GM12878 (cell line): ENCODE data around the gene PPP1R2. TPM values are rescaled to one million over a fixed set of nuclear protein-coding genes. Genes with fewer than 3 reads are reported as not detected.

ENCODE experiments used
- ATAC-seq: fragments of 200-7000 bp; cut with Tn5 transposase; 3 replicates; pipeline ENCODE4 v1.9.1; 2020; ENCODE audit warnings: mild to moderate bottlenecking, moderate library complexity
- BruUV-seq: library from RNA; stranded (reverse); fragments of 400-500 nt; replicated peaks from 2 replicates; lab custom pipeline; 2021; lab: Mats Ljungman, UMichigan
- CTCF ChIA-PET: fragments of 300-600 bp; sonication (Branson Sonifier 250); formaldehyde crosslinking; extraction: SDS; loops from one replicate; lab custom pipeline; 2021; ENCODE audit warnings: inconsistent platforms; lab: Yijun Ruan, JAX
- POLR2A ChIA-PET: fragments of 350-600 bp; formaldehyde crosslinking; extraction: SDS; loops from one replicate; lab custom pipeline; 2021; ENCODE audit warnings: inconsistent platforms; lab: Charles Lee
- RAD21 ChIA-PET: fragments of 300-600 bp; sonication (Branson Sonifier 250); formaldehyde crosslinking; loops from one replicate; lab custom pipeline; 2023; ENCODE audit warnings: antibody characterized with exemption; ENCODE audit not compliant: unreplicated experiment; lab: Charles Lee
- SMC1A ChIA-PET: fragments of 300-600 bp; sonication (Branson Sonifier 250); formaldehyde crosslinking; loops from one replicate; lab custom pipeline; 2023; ENCODE audit not compliant: unreplicated experiment, uncharacterized antibody; lab: Charles Lee
- DNase-seq: peaks from one replicate; pipeline ENCODE4 v3.0.0-alpha.2; 2011; ENCODE audit warnings: low read depth, low spot score
- FAIRE-seq: peaks from 3 replicates; lab custom pipeline; 2011; peaks lifted over from hg19 to GRCh38; lab: Jason Lieb, UNC
- H2AFZ ChIP-seq: 2 replicates; pipeline ENCODE4 v1.6.0; 2011; ENCODE audit warnings: low read depth, low read length, control low read depth; ENCODE audit not compliant: control insufficient read depth
- H3K27ac ChIP-seq: 2 replicates; pipeline ENCODE4 v1.5.1; 2011; ENCODE audit warnings: control low read depth; ENCODE audit not compliant: control insufficient read depth, insufficient read depth
- H3K27me3 ChIP-seq, 2 experiments: replicated peaks in 1 of 2; 2 replicates each; pipeline versions ENCODE4 v1.6.0 to v1.6.1; 2011; ENCODE audit warnings: low read length in 1 of 2; ENCODE audit not compliant: control insufficient read depth in 2 of 2, insufficient read depth in 2 of 2
- H3K36me3 ChIP-seq, 2 experiments: 2 replicates each; pipeline ENCODE4 v1.5.1; 2011; ENCODE audit warnings: low read length in 1 of 2; ENCODE audit not compliant: control insufficient read depth in 2 of 2, insufficient read depth in 2 of 2
- H3K4me1 ChIP-seq: 2 replicates; pipeline ENCODE4 v1.6.1; 2011; ENCODE audit warnings: mild to moderate bottlenecking, low read length, moderate library complexity, mixed read lengths; ENCODE audit not compliant: control insufficient read depth, insufficient read depth
- H3K4me2 ChIP-seq: 2 replicates; pipeline ENCODE4 v1.6.0; 2011; ENCODE audit warnings: control low read depth; ENCODE audit not compliant: control insufficient read depth, insufficient read depth
- H3K4me3 ChIP-seq: fragments of 200-600 bp; sonication (generic); 2 replicates; pipeline ENCODE4 v1.5.1; 2016
- H3K79me2 ChIP-seq: 2 replicates; pipeline ENCODE4 v1.6.0; 2011; ENCODE audit warnings: low read length; ENCODE audit not compliant: control insufficient read depth, insufficient read depth
- H3K9ac ChIP-seq: 2 replicates; pipeline ENCODE4 v1.8.0; 2011; ENCODE audit warnings: low read length, control low read depth, mixed read lengths; ENCODE audit not compliant: control insufficient read depth, insufficient read depth
- H3K9me3 ChIP-seq: replicated peaks from 3 replicates; pipeline ENCODE4 v1.5.1; 2011; ENCODE audit warnings: mild to moderate bottlenecking, low read length; ENCODE audit not compliant: control insufficient read depth, insufficient read depth
- H4K20me1 ChIP-seq: 2 replicates; pipeline ENCODE4 v1.6.0; 2011; ENCODE audit not compliant: control insufficient read depth, insufficient read depth
- CHD1 ChIP-seq: IDR thresholded peaks from 2 replicates; pipeline ENCODE4 v1.6.1; 2012; ENCODE audit warnings: low read depth, low read length, improper control_type of control experiment
- CHD4 ChIP-seq: fragments of 200-600 bp; sonication (generic); IDR thresholded peaks from 2 replicates; pipeline ENCODE4 v1.6.1; 2016; ENCODE audit warnings: mild to moderate bottlenecking
- EGR1 ChIP-seq, 2 experiments: IDR thresholded peaks; 1 replicate in 1 of 2; 2 replicates in 1 of 2; pipeline ENCODE4 v1.6.1; 2011 to 2012; ENCODE audit warnings: low read depth in 2 of 2, low read length in 2 of 2, borderline replicate concordance in 1 of 2, mild to moderate bottlenecking in 1 of 2, moderate library complexity in 1 of 2
- EP300 ChIP-seq, 2 experiments: fragments of 150-350 bp in 1 of 2; IDR thresholded peaks; 2 replicates each; pipeline ENCODE4 v1.6.1; 2011 to 2012; ENCODE audit warnings: low read depth in 2 of 2, low read length in 2 of 2, borderline replicate concordance in 1 of 2, improper control_type of control experiment in 1 of 2, inconsistent platforms in 1 of 2; ENCODE audit not compliant: control insufficient read depth in 1 of 2
- HDAC2 ChIP-seq: fragments of 200-600 bp; sonication (generic); IDR thresholded peaks from 2 replicates; pipeline ENCODE4 v1.6.1; 2017
- HDGF ChIP-seq: fragments of 450-650 bp; IDR thresholded peaks from 2 replicates; pipeline ENCODE4 v1.6.1; 2016; ENCODE audit warnings: antibody characterized with exemption
- NR2C2 ChIP-seq: IDR thresholded peaks from 2 replicates; pipeline ENCODE4 v1.6.1; 2011; ENCODE audit warnings: borderline replicate concordance, low read depth; ENCODE audit not compliant: control insufficient read depth, insufficient read length
- POU2F2 ChIP-seq: IDR thresholded peaks from 3 replicates; pipeline ENCODE4 v1.6.1; 2011; ENCODE audit warnings: low read depth, mild to moderate bottlenecking, low read length, borderline replicate concordance
- TCF12 ChIP-seq: IDR thresholded peaks from 2 replicates; pipeline ENCODE4 v1.6.1; 2011; ENCODE audit warnings: low read depth, mild to moderate bottlenecking, low read length
- ZNF384 ChIP-seq: IDR thresholded peaks from 2 replicates; pipeline ENCODE4 v1.6.1; 2012; ENCODE audit warnings: low read depth, mild to moderate bottlenecking, low read length, improper control_type of control experiment, borderline replicate concordance
- WGBS: methylation state at CpG from one replicate; pipeline ENCODE4 v1.1.6; 2016; ENCODE audit warnings: low lambda C conversion rate; ENCODE audit not compliant: insufficient replicate concordance, insufficient coverage; ENCODE audit errors: missing lambda C conversion rate; 5-methylcytosine and 5-hydroxymethylcytosine counted together
- in situ Hi-C: fragments of 300-500 bp; cut with MboI; formaldehyde crosslinking; loops from 9 replicates; pipeline ENCODE4 v1.14.3; 2018; ENCODE audit warnings: mixed read lengths
- intact Hi-C: fragments of 100-400 bp; cut with micrococcal nuclease; formaldehyde crosslinking; loops from one replicate; pipeline ENCODE4 v1.14.2; 2022; ENCODE audit not compliant: unreplicated experiment
- polyA plus RNA-seq, 11 experiments: library from polyadenylated mRNA; depleted of rRNA in 4 of 11; unstranded in 6 of 11; stranded (reverse) in 5 of 11; fragments of >200 nt; fragmentation: Nextera tagmentation in 4 of 11; fragmentation: Illumina TruSeq in 1 of 11; extraction: Ambion mirVana in 4 of 11; extraction: Trizol in 1 of 11; gene quantifications; 1 replicate in 1 of 11; 2 replicates in 10 of 11; pipeline versions ENCODE4 v1.2.1 to v1.2.3, GENCODE V29; 2011 to 2016; ENCODE audit warnings: inconsistent platforms in 2 of 11, missing spikeins in 2 of 11, low read depth in 1 of 11
- total RNA-seq, 4 experiments: library from RNA; depleted of rRNA in 3 of 4; stranded (reverse); fragments of >200 nt in 3 of 4; fragmentation: Illumina TruSeq in 1 of 4; extraction: Trizol in 1 of 4; gene quantifications; 2 replicates each; pipeline versions ENCODE4 v1.2.1 to v1.2.3, GENCODE V29; 2013 to 2021
- TF ChIP-seq, protein P1 (sequence below): fragments of 150-350 bp; IDR thresholded peaks from 2 replicates; pipeline ENCODE4 v1.6.1; 2014; ENCODE audit warnings: mild to moderate bottlenecking, low read depth, low read length
- TF ChIP-seq, protein P2 (sequence below): fragments of 450-650 bp; IDR thresholded peaks from 2 replicates; pipeline ENCODE4 v1.6.1; 2017; ENCODE audit warnings: mild to moderate bottlenecking
- TF ChIP-seq, protein P3 (sequence below): fragments of 450-650 bp; formaldehyde crosslinking; IDR thresholded peaks from 2 replicates; pipeline ENCODE4 v1.4.0; 2022; ENCODE audit warnings: mild to moderate bottlenecking, moderate library complexity

Gene PPP1R2
- total and polyA plus RNA-seq, 10 of the 15 experiments (the other 5 are each of a cell fraction or from before 2014, with no cell fraction given): 10.5 to 116 (median 46.9) TPM

DNA sequence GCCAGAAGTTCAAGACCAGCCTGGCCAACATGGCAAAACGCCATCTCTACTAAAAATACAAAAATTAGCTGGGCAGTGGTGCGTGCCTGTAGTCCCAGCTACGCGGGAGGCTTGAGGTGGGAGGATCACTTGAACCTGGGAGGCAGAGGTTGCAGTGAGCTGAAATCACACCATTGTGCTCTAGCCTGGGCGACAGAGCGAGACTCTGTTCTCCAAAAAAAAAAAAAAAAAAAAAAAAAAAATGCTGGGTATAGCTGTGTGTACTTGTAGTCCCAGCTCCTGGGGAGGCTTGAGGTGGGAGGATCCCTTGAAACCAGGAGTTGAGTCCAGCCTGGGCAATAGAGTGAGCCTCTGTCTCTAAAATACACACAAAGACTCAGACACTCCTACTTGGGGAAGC is 32.0 kb downstream of the PPP1R2 start:
- Histone ChIP-seq H2AFZ (no peak overlapping the region), H3K27ac (no peak overlapping the region), H3K4me2 (no peak overlapping the region), H3K9ac (no peak overlapping the region), H3K4me3 (no peak overlapping the region), H3K27me3 (no peaks in the 10 kb centered on the region), H4K20me1 (no peaks in the 10 kb centered on the region), H3K9me3 (no peaks in the 10 kb centered on the region), H3K79me2 (no peaks in the 10 kb centered on the region), H3K4me1 (no peaks in the 10 kb centered on the region), H3K36me3 (peaks cover 0 to 15% of the 10 kb centered on the region in 2 experiments; a peak in 3 of 4 replicates)
- BruUV-seq: no TSS peak
- RAD21 ChIA-PET: interaction anchor here (0.6 to 2.1 kb wide), 4 partner anchors 56 to 240 kb away, joined by 3 to 6 read pairs (median 4); partner anchors contain the start of gene XXYLT1
- no peak for FAIRE-seq
- WGBS: 97% methylated on average over 4 of the region's 6 CpGs
- POLR2A ChIA-PET: interaction anchor here (0.7 kb wide), 1 partner anchor 67 kb away, joined by 3 read pairs; no protein-coding TSS in a partner anchor
- intact Hi-C loops (no loop called here), in situ Hi-C loops (loop anchor here (10.0 kb wide), 1 partner anchor 46 kb away; no protein-coding TSS in a partner anchor)
- SMC1A ChIA-PET: interaction anchor here (0.7 to 2.2 kb wide), 2 partner anchors 15 to 240 kb away, joined by 3 to 9 read pairs; partner anchors contain the start of gene XXYLT1
- CTCF ChIA-PET: interaction anchor here (0.6 to 6.1 kb wide), 4 partner anchors 10 to 240 kb away, joined by 3 to 37 read pairs (median 7); partner anchors contain the start of gene XXYLT1
- no peak for ATAC-seq
- no peak for DNase-seq
- no peak for TF ChIP-seq HDAC2
- no peak for TF ChIP-seq EGR1 (IDR thresholded peaks at IDR 0.05; ENCODE audit: borderline replicate concordance in 1 of 2, low read depth in 2 of 2, low read length in 2 of 2)
- TF ChIP-seq ZNF384: no peak
- TF ChIP-seq, protein P1, sequence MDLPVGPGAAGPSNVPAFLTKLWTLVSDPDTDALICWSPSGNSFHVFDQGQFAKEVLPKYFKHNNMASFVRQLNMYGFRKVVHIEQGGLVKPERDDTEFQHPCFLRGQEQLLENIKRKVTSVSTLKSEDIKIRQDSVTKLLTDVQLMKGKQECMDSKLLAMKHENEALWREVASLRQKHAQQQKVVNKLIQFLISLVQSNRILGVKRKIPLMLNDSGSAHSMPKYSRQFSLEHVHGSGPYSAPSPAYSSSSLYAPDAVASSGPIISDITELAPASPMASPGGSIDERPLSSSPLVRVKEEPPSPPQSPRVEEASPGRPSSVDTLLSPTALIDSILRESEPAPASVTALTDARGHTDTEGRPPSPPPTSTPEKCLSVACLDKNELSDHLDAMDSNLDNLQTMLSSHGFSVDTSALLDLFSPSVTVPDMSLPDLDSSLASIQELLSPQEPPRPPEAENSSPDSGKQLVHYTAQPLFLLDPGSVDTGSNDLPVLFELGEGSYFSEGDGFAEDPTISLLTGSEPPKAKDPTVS: no peak
- no peak for TF ChIP-seq CHD4
- no peak for TF ChIP-seq EP300 (IDR thresholded peaks at IDR 0.05; ENCODE audit: borderline replicate concordance in 1 of 2, control insufficient read depth in 1 of 2, low read depth in 2 of 2, low read length in 2 of 2)
- TF ChIP-seq TCF12: no peak
- TF ChIP-seq CHD1: no peak
- no peak for TF ChIP-seq POU2F2
- TF ChIP-seq, protein P2, sequence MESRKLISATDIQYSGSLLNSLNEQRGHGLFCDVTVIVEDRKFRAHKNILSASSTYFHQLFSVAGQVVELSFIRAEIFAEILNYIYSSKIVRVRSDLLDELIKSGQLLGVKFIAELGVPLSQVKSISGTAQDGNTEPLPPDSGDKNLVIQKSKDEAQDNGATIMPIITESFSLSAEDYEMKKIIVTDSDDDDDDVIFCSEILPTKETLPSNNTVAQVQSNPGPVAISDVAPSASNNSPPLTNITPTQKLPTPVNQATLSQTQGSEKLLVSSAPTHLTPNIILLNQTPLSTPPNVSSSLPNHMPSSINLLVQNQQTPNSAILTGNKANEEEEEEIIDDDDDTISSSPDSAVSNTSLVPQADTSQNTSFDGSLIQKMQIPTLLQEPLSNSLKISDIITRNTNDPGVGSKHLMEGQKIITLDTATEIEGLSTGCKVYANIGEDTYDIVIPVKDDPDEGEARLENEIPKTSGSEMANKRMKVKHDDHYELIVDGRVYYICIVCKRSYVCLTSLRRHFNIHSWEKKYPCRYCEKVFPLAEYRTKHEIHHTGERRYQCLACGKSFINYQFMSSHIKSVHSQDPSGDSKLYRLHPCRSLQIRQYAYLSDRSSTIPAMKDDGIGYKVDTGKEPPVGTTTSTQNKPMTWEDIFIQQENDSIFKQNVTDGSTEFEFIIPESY: no peak
- no peak for TF ChIP-seq NR2C2
- no peak for TF ChIP-seq HDGF
- TF ChIP-seq, protein P3, sequence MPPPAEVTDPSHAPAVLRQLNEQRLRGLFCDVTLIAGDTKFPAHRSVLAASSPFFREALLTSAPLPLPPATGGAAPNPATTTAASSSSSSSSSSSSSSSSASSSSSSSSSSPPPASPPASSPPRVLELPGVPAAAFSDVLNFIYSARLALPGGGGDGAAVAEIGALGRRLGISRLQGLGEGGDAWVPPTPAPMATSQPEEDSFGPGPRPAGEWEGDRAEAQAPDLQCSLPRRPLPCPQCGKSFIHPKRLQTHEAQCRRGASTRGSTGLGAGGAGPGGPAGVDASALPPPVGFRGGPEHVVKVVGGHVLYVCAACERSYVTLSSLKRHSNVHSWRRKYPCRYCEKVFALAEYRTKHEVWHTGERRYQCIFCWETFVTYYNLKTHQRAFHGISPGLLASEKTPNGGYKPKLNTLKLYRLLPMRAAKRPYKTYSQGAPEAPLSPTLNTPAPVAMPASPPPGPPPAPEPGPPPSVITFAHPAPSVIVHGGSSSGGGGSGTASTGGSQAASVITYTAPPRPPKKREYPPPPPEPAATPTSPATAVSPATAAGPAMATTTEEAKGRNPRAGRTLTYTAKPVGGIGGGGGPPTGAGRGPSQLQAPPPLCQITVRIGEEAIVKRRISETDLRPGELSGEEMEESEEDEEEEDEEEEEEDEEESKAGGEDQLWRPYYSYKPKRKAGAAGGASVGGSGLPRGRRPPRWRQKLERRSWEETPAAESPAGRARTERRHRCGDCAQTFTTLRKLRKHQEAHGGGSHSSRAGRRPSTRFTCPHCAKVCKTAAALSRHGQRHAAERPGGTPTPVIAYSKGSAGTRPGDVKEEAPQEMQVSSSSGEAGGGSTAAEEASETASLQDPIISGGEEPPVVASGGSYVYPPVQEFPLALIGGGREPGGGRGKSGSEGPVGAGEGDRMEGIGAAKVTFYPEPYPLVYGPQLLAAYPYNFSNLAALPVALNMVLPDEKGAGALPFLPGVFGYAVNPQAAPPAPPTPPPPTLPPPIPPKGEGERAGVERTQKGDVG (CRISPR knock-in tag): no peak
